Stomach (tissue), 9 donors: ENCODE results near the gene TIMM29. TPM values are rescaled to one million over a fixed set of nuclear protein-coding genes. Genes with fewer than 3 reads are reported as not detected.
A peak's percentile ranks its signal among the peaks of the same experiment; 100 is the strongest.

Experiments used
- DNase-seq, 2 donors: peaks; one replicate each; pipeline versions ENCODE4 v3.0.0 to v3.0.0-alpha.2; 2013 to 2019
- H3K27ac ChIP-seq, 5 donors: fragments of 200-600 bp in 4 of 5; sonication (generic) in 4 of 5; one replicate each; pipeline ENCODE4 v1.5.1; 2013 to 2019; ENCODE audit warnings: mild to moderate bottlenecking in 1 of 5, moderate library complexity in 1 of 5
- H3K27me3 ChIP-seq, 3 donors: fragments of 200-600 bp; sonication (generic); one replicate each; pipeline ENCODE4 v1.5.1; 2017 to 2019; ENCODE audit warnings: mixed run types in 1 of 3
- H3K36me3 ChIP-seq, 4 donors: fragments of 200-600 bp; sonication (generic); 1 replicate in 3 of 4; 2 replicates in 1 of 4; pipeline ENCODE4 v1.5.1; 2016 to 2019
- H3K4me1 ChIP-seq, 4 donors: fragments of 200-600 bp; sonication (generic); one replicate each; pipeline ENCODE4 v1.5.1; 2016 to 2019
- H3K4me3 ChIP-seq, 4 donors: fragments of 200-600 bp; sonication (generic) in 3 of 4; one replicate each; pipeline ENCODE4 v1.5.1; 2016 to 2019; ENCODE audit warnings: mild to moderate bottlenecking in 1 of 4
- H3K9me3 ChIP-seq, 4 donors: fragments of 200-600 bp; sonication (generic); one replicate each; pipeline ENCODE4 v1.5.1; 2016 to 2019
- CTCF ChIP-seq, 7 experiments: fragments of 450-650 bp in 4 of 7; fragments of 200-600 bp in 3 of 7; sonication (generic) in 3 of 7; IDR thresholded peaks; one replicate each; pipeline ENCODE4 v1.5.1; 2016 to 2019; ENCODE audit warnings: antibody characterized with exemption in 7 of 7, control low read depth in 2 of 7, mild to moderate bottlenecking in 1 of 7
- EP300 ChIP-seq: sonication (generic); formaldehyde crosslinking; IDR thresholded peaks from one replicate; pipeline ENCODE4 v1.6.1; 2017; ENCODE audit warnings: antibody characterized with exemption
- POLR2A ChIP-seq, 4 donors: fragments of 450-650 bp; IDR thresholded peaks; one replicate each; pipeline ENCODE4 v1.6.1; 2016; ENCODE audit warnings: antibody characterized with exemption in 4 of 4, control low read depth in 2 of 4, mild to moderate bottlenecking in 1 of 4, moderate library complexity in 1 of 4
- POLR2AphosphoS5 ChIP-seq, 3 donors: sonication (generic); formaldehyde crosslinking; IDR thresholded peaks; one replicate each; pipeline ENCODE4 v1.6.1; 2016; ENCODE audit warnings: antibody characterized with exemption in 3 of 3
- WGBS, 5 donors: extraction: QIAGEN DNeasy Blood & Tissue Kit in 3 of 5; methylation state at CpG; one replicate each; pipeline versions ENCODE4 v1.1.5 to v1.1.7; 2013 to 2018; 5-methylcytosine and 5-hydroxymethylcytosine counted together
- intact Hi-C: fragments of 100-400 bp; cut with DNase I; formaldehyde crosslinking; loops from one replicate; pipeline ENCODE4 v1.15.1; 2023; ENCODE audit warnings: low total_unique reads
- polyA plus RNA-seq, 3 donors: library from polyadenylated mRNA; stranded (reverse); fragments of 200-250 nt; gene quantifications; one replicate each; pipeline ENCODE4 v1.2.3, GENCODE V29; 2013
- total RNA-seq, 5 donors: library from RNA; depleted of rRNA; stranded (reverse); fragments of >200 nt; gene quantifications; one replicate each; pipeline versions ENCODE4 v1.1.0 to v1.2.3, GENCODE V29; 2014 to 2016
- donor health status: healthy with polysubstance abuse.
- donor health status: Bipolar disorder and iron deficiency.
- donor health status: healthy.

TIMM29 gene
- total and polyA plus RNA-seq, 8 donors, result 9.8 to 294 (median 24.9) TPM

DNA sequence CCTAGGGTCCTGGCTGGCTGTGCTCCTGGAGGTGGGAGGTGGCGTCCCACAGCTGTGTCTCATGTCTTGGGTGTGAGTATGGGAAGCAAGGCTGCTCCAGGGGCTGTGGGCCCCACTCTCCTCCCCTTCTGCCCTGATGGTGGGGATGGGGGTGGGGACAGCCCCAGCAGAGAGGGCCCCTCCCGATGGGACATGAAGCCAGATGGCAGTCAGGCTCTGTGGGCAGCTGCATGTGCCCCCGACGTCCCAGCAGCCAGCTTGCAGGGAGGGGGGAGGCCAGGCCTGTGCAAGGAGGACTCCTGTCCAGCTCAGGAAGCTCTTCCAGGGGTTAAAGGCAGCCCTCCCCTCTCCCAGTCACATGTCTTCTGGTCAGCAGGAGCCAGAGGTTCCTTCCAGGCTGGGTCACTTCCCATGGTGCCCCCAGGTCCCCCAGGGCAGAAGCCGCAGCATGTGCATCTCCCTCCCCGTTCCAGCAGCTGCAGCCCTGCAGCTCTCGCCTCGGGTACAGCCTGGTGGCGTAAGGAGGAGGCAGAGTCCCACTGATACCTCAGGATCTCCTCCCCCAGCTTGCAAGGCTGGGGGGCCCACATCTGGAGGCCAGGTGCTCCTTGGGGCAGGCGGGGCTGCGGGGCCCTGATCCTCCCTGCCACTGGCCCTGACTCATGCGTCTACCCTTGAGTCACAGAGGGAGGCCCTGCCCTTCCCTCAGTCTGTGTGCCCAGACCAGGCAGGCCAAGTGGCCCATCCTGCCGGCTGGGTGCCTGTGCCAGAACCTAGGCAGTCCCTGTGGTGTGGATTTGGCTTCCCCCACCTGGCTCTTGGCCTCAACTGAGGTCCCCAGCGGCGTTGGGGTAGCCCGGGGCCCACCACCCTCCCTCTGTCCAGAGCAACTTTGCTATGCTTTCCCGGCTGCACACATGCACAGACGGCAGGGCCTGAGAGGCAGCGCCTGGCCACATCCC lies 13.2 kb upstream of the TIMM29 start:
- peaks cover 0 to 7% (median 0%) of the 10 kb centered on the region in 4 donors for H3K4me1 ChIP-seq
- peak; percentile 22 to 38 for DNase-seq
- no peak overlapping the region for H3K4me3 ChIP-seq
- no peaks in the 10 kb centered on the region for H3K27me3 ChIP-seq
- peak overlapping the region in 1 of 5 donors; percentile 47 for H3K27ac ChIP-seq
- peaks cover 33 to 100% (median 98%) of the 10 kb centered on the region in 4 donors for H3K36me3 ChIP-seq
- no peak for TF ChIP-seq CTCF (IDR thresholded peaks at IDR 0.05)
- TF ChIP-seq POLR2AphosphoS5 (IDR thresholded peaks at IDR 0.05), result no peak
- TF ChIP-seq EP300, result no peak
- no peak for TF ChIP-seq POLR2A (IDR thresholded peaks at IDR 0.05)
- intact Hi-C loops, result no loop called here
- 81 to 89% (median 86%) methylated on average over 12 to 19 of the region's 19 CpGs for WGBS, 5 donors
- H3K9me3 ChIP-seq, result no peaks in the 10 kb centered on the region

GRCh38 chr19:10916602-10917001 lies 12.0 kb upstream of the TIMM29 start:
- 95 to 100% (median 96%) methylated on average over 3 to 6 of the region's 6 CpGs for WGBS, 5 donors
- Histone ChIP-seq H3K27me3 (no peaks in the 10 kb centered on the region), H3K4me3 (no peak overlapping the region), H3K4me1 (peaks cover 0 to 7% (median 0%) of the 10 kb centered on the region in 4 donors), H3K9me3 (no peaks in the 10 kb centered on the region), H3K36me3 (peaks cover 41 to 100% (median 98%) of the 10 kb centered on the region in 4 donors), H3K27ac (no peak overlapping the region)
- TF ChIP-seq EP300 (no peak), POLR2AphosphoS5 (IDR thresholded peaks at IDR 0.05) (no peak), CTCF (IDR thresholded peaks at IDR 0.05) (no peak), POLR2A (IDR thresholded peaks at IDR 0.05) (no peak)
- intact Hi-C loops, result no loop called here
- DNase-seq, result peak in 1 of 2 donors; percentile 2

- no peak for TF ChIP-seq EP300
- TF ChIP-seq POLR2AphosphoS5 (IDR thresholded peaks at IDR 0.05), result no peak
- TF ChIP-seq POLR2A (IDR thresholded peaks at IDR 0.05), result no peak
- no peak for TF ChIP-seq CTCF (IDR thresholded peaks at IDR 0.05)
- H3K27me3 ChIP-seq, result no peaks in the 10 kb centered on the region
- H3K36me3 ChIP-seq, result peaks cover 46 to 100% (median 98%) of the 10 kb centered on the region in 4 donors
- H3K27ac ChIP-seq, result no peak overlapping the region
- DNase-seq, result no peak
- H3K4me1 ChIP-seq, result peaks cover 0 to 7% (median 0%) of the 10 kb centered on the region in 4 donors
- H3K9me3 ChIP-seq, result no peaks in the 10 kb centered on the region
- H3K4me3 ChIP-seq, result no peak overlapping the region
- intact Hi-C loops, result no loop called here
- 87 to 94% (median 91%) methylated on average over 11 of the region's 11 CpGs for WGBS, 5 donors
Measured at GRCh38 chr19:10918359-10918758, 10.3 kb upstream of the TIMM29 start.

DNA sequence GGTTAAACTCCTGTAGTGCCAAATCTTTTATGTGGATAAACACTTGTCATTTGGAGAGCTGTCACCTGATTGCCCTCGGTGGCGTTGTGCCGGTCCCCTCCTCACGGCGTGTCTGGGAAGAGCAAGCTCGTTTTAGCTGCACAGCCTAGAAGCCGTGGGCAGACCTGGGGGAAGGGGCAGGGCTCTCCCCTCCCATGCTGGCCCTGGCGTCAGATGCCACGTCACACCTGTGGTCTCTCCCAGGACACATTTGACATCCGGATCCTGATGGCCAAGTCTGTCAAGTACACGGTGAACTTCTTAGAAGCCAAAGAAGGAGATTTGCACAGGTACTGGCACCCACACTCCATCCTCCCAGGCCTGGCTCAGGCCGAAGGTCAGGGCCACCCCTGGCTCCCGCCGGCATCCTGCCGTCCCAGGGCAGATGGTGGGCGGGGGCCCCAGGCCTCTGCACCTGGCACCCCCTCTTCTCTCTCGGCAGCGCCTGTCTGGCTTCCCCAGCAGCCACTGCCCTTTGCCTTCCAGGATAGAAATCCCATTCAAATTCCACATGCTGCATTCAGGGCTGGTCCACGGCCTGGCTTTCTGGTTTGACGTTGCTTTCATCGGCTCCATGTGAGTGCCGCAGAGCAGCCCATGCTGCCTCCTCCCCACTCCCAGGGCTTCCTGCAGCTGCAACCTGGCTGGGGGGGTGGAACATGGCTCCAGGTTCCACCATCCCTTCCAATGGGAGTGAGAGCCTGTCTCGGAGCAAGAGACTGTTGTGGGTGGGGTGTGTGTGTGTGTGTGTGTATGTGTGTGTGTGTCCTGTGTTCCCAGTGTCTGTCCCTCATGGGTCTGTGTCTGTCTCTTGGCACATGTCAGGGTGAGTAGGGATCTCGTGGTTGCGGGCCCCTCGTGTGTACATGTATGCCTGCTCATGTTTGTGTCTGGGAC lies 9.0 kb upstream of the TIMM29 start:
- Histone ChIP-seq H3K4me3 (no peak overlapping the region), H3K36me3 (peaks cover 56 to 100% (median 98%) of the 10 kb centered on the region in 4 donors), H3K27me3 (no peaks in the 10 kb centered on the region), H3K9me3 (no peaks in the 10 kb centered on the region), H3K27ac (no peak overlapping the region), H3K4me1 (peaks cover 0 to 7% (median 0%) of the 10 kb centered on the region in 4 donors)
- DNase-seq, result no peak
- TF ChIP-seq EP300 (no peak), POLR2A (IDR thresholded peaks at IDR 0.05) (no peak), CTCF (IDR thresholded peaks at IDR 0.05) (no peak), POLR2AphosphoS5 (IDR thresholded peaks at IDR 0.05) (no peak)
- intact Hi-C loops, result loop anchor here (10.0 kb wide), 1 partner anchor 45 kb away; the partner anchor contains the start of gene CARM1
- 74 to 79% (median 75%) methylated on average over 18 to 26 of the region's 26 CpGs for WGBS, 5 donors
